ENCODE results near the gene ENTR1.
A peak's percentile ranks its signal among the peaks of the same experiment; 100 is the strongest.

Gene ENTR1

GRCh38 chr9:136374183-136374575 is 36.2 kb downstream of the ENTR1 start:
- no peak for DNase-seq

GRCh38 chr9:136373300-136374182 is 36.9 kb downstream of the ENTR1 start, which contains the start of gene CARD9:
Gene CARD9, minus strand, starts transcription at chr9:136373669. Its CDS starts 1,591 bp downstream, at chr9:136372078.
- peak; percentile 90 to 93 (median 92) for DNase-seq

GRCh38 chr9:136372561-136373299 is 37.7 kb downstream of the ENTR1 start:
- DNase-seq, result peak; percentile 86 to 91 (median 91)

GRCh38 chr9:136372006-136372405 is 38.4 kb downstream of the ENTR1 start:
- DNase-seq, result no peak

- DNase-seq, result no peak
Observed at GRCh38 chr9:136371533-136371880, 38.9 kb downstream of the ENTR1 start.

DNA sequence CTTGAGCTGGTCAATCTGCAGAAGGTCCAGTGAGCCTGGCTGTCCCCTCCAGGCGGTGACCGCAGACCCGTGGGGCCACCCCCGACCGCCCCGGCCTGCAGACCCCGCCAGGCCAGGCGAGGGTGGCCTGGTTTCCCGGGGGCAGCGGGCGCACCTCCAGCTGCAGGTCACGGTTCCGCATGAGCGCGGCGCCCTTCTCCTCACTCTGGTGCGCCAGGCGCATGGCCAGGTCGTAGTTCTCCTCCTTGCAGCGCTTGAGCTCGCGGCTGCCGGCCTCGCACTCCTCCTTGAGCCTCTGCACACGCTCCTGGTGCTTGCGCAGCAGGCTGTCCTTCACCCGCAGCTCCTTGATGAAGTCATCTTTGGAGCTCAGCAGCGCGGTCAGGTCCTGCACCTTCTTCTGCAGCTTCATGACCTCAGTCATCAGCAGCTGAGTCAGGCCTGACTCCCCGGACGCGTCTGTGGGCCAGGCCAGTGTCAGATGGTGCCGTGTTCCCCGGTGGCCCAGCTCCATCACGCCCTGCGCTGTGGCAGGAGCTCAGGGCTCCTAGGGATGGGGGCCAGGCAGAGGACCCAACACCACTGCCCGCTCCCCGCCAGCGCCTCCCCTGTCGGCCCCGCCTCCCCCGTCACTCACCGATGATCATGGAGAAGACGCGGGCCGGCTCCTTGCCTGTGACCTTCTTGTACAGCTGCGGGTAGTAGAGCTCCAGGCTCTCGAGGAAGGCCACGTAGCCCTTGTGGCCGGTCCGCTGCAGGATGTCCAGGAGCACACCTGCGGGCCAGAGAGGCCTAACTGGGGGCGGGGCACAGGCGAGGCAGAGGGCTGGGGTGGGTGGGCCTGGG is 39.5 kb downstream of the ENTR1 start:
- no peak for DNase-seq

GRCh38 chr9:136370037-136370436 is 40.4 kb downstream of the ENTR1 start:
- DNase-seq, result no peak

DNA sequence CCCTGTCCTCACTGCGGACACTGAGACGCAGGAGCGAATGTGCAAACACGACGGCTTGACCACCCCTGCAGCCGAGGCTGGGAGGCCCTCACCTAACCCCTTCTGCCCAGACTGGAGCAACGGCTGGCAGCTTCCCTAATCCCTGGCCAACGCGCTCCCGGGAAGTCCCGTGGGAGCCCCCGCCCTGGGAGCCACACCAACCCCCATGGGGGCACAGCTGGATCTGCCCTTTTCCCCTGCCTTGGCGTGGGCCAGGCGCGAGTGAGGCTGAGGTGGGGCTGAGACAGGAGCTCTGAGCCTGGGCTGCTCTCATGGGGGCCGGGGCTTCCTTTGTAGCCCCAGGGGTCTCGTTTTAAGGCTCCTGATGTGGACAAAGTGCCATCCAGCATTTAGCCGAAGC is 42.2 kb downstream of the ENTR1 start:
- no peak for DNase-seq

DNA sequence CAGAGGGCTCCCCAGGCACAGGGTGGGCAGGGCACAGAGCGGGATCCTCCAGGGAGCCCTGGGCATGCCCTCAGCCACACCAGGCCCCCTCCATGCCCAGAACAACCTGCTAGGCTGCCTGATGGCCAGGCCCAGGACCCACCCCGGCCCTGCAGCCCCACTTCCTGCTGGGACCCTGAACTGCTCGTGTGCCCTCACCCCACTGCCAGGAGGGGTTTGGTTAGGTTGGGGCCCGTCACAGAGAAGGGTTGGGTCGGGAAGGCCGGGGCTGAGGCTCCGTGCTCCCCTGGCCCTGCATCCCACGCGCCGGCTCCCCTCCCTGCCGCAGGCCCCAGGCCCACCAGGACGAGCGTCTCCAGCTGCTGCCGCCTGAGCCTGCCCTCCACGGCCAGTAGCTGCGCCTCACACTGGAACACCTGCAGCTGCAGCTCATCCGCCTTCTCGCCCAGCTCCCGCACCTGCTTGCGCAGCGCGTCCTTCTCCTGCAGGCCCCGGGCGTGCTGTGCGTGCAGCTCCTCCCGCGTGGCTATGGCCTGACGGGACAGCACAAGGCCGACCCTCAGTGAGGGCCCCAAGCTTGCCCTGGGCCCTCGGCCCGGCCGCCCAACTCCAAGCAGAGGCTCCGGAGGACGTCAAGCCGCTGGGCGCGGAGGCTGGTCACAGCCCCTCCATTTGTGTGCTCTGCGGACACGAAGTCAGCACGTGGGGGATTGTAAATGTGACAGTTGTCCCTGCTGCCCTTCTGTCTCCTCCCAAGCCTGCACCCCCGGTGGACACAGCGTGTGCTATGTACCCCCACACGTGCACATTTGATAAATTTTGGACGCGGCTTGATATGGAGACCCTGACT is 42.9 kb downstream of the ENTR1 start:
- no peak for DNase-seq

DNA sequence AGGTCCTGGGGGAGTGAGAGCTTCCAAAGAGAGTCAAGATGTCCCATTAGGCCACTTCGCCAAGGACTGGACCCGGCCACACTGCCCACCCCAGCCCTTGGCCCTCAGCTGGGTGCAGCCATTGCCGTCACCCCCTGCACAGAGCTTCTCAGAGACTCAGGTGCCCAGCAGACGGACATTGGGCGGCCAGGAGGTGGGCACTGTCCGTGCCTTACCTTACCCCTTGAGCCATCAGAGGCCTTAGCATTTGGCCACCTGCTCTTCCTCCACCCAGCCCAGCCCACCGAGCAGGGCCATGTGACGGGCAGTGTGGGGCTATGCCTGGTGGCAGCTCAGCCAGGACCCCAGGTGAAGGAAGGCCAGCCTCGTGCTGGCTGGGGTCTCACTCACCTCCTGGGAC is 43.6 kb downstream of the ENTR1 start:
- DNase-seq, result no peak

DNA sequence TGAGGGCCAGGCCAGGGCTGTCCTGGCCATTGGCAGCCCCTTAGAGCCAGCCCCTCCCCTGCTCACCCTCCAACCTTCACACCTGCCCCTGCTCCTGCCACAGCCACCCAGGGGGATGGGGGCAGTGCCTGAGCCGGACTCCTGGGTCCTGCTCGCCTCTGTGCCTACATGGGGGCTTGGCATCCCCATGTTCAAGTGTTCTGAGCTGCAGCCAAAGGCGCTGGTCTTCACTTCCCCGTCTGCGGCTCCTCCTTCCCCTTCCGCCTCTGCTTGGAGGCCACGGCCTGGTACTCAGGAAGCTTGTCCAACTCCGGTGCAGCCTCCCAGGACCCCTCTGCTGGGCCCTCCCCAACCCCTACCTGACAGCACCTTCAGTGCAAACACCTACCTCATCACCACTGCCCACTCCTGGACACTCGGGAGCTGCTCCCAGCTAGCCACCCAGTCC is 44.6 kb downstream of the ENTR1 start:
- peak; percentile 61 to 73 (median 65) for DNase-seq

DNA sequence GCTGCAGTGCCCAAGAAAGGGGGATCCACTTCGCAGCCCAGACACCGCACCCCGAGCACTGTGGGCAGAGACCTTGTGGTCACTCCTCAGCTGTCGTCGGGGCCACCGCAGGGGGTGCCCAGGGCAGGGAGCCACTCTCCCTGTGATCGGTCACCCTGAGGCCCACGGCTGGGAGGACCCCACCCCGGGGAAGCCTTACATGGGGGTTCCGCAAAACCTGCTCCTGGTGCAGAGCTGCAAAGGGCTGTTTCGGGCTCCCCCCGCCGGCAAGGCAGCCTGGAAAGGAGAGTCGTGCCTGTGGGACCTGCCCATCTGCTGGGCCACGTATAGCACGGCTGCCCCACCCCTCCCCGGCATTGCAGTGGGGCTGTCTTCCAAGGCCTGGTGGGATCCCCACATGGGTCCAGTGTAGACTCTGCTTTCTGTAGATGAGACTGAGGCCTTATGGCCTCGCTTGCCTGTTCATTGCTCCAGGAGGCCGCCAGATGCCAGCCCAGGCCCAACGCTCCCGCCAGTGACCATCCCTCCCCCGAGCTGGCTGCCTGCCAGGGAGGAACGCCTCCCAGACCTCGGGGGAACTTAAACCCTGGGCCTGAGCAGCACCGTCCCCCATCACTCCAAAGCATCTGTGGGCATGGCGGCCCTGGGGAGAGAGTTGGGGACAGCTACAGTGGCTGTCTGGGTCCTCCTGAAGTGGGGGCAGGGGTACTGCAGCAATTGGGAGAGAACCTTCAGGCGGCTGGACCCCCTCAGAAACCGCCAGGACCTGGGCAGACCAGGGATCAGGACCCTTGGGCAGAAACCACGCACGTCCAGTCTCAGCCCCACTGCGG is 45.3 kb downstream of the ENTR1 start:
- DNase-seq, result no peak

- no peak for DNase-seq
Observed at GRCh38 chr9:136363949-136364748, 46.3 kb downstream of the ENTR1 start.

- DNase-seq, result peak; percentile 96 to 99 (median 98)
Observed at GRCh38 chr9:136363106-136363948, 47.1 kb downstream of the ENTR1 start, which contains the start of gene DNLZ. Gene DNLZ, minus strand, starts transcription at chr9:136363744. Its CDS starts 30 bp downstream, at chr9:136363714.

GRCh38 chr9:136362450-136362784 is 48.0 kb downstream of the ENTR1 start:
- DNase-seq, result no peak

GRCh38 chr9:136361754-136362449 is 48.5 kb downstream of the ENTR1 start:
- no peak for DNase-seq

DNA sequence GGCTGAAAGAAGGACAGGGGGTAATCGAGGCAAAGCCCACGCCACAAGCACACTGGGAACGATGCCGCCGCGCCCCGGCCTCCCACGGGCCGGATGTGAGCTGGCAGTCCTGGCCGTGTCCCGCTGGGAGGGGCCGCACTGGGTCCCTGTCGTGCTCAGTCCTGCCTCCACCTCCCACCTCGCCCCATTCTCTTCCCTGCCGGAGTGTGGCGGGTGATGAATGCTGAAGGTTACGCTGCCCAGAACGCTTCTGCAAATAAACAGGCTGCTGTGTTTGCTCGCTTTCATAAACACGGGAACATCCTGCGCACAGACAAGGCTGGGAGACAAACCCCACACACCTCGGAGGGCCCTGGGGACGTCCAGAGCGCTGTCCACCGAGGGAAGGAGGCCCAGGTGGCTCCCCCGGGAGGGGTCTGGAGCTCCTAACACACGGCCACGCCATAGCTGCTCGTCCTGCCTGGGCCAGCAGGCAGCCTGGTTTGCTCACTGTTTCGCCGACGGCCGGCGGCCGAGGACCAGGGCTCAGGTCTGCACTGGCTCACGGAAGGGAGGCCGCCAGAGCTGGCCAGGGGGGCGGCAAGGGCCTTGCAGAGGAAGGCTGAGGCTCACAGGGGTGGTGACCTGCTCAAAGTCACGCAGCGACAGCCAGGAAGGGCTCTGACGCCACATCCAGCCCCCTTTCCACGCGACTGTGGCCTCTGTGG is 49.2 kb downstream of the ENTR1 start:
- DNase-seq, result no peak

Measured in suppressor macrophage treated with lipopolysaccharide for 1 hour (primary cell).